SK-N-SH treated with all-trans-retinoic acid at 6 μM for 48 hours (cell line): ENCODE measurements around the gene SMARCC1.
"Not testable (repeated sequence)": the region's sequence is repeated elsewhere in the genome, so short reads cannot be mapped to it uniquely, and the experiment has no call there.

Experiments used
- ATAC-seq: fragments of 200-7000 bp; cut with Tn5 transposase; 3 replicates; pipeline ENCODE4 v1.9.1; 2020; ENCODE audit warnings: mild to moderate bottlenecking, moderate library complexity
- ARNTL ChIP-seq: fragments of 450-650 bp; formaldehyde crosslinking; IDR thresholded peaks from 2 replicates; pipeline ENCODE4 v1.5.0; 2020; ENCODE audit warnings: low read depth, mild to moderate bottlenecking, moderate library complexity, borderline replicate concordance
- CSDC2 ChIP-seq: fragments of 250-450 bp; sonication (Bioruptor Pico); IDR thresholded peaks from 2 replicates; pipeline ENCODE4 v1.5.0; 2020; ENCODE audit warnings: mild to moderate bottlenecking, moderate library complexity
- GLIS3 ChIP-seq: fragments of 250-450 bp; sonication (Bioruptor Pico); IDR thresholded peaks from 2 replicates; pipeline ENCODE4 v1.5.0; 2020; ENCODE audit warnings: mild to moderate bottlenecking, moderate library complexity
- ISL1 ChIP-seq: fragments of 250-450 bp; sonication (Bioruptor Pico); IDR thresholded peaks from 2 replicates; pipeline ENCODE4 v2.1.2; 2022; ENCODE audit warnings: mild to moderate bottlenecking, moderate library complexity
- OSR1 ChIP-seq: fragments of 250-450 bp; sonication (Bioruptor Pico); IDR thresholded peaks from 2 replicates; pipeline ENCODE4 v1.8.0; 2022; ENCODE audit warnings: moderate library complexity, mild to moderate bottlenecking, inconsistent platforms
- PATZ1 ChIP-seq: fragments of 250-450 bp; sonication (Bioruptor Pico); IDR thresholded peaks from 2 replicates; pipeline ENCODE4 v1.8.0; 2020; ENCODE audit warnings: mild to moderate bottlenecking, moderate library complexity, borderline replicate concordance
- POU6F1 ChIP-seq: fragments of 250-450 bp; sonication (Bioruptor Pico); IDR thresholded peaks from 2 replicates; pipeline ENCODE4 v1.8.0; 2021; ENCODE audit warnings: low read depth, mild to moderate bottlenecking, moderate library complexity, borderline replicate concordance
- PPARA ChIP-seq: fragments of 250-450 bp; sonication (Bioruptor Pico); IDR thresholded peaks from 2 replicates; pipeline ENCODE4 v1.5.0; 2020; ENCODE audit warnings: mild to moderate bottlenecking, borderline replicate concordance
- RARB ChIP-seq: fragments of 250-450 bp; sonication (Bioruptor Pico); IDR thresholded peaks from 2 replicates; pipeline ENCODE4 v1.8.0; 2021; ENCODE audit warnings: mild to moderate bottlenecking, moderate library complexity
- SNAI2 ChIP-seq: fragments of 250-450 bp; sonication (Bioruptor Pico); IDR thresholded peaks from 2 replicates; pipeline ENCODE4 v1.5.0; 2020; ENCODE audit warnings: mild to moderate bottlenecking, moderate library complexity
- TCF4 ChIP-seq: fragments of 250-450 bp; sonication (Bioruptor Pico); IDR thresholded peaks from 2 replicates; pipeline ENCODE4 v1.8.0; 2021; ENCODE audit warnings: mild to moderate bottlenecking, moderate library complexity, borderline replicate concordance
- TOX ChIP-seq: fragments of 250-450 bp; sonication (Bioruptor Pico); IDR thresholded peaks from 2 replicates; pipeline ENCODE4 v1.8.0; 2021; ENCODE audit warnings: mild to moderate bottlenecking, moderate library complexity, borderline replicate concordance
- TSHZ2 ChIP-seq: fragments of 250-450 bp; sonication (Bioruptor Pico); IDR thresholded peaks from 2 replicates; pipeline ENCODE4 v1.5.0; 2020; ENCODE audit warnings: mild to moderate bottlenecking, moderate library complexity
- ZC3H10 ChIP-seq: fragments of 250-450 bp; sonication (Bioruptor Pico); IDR thresholded peaks from 2 replicates; pipeline ENCODE4 v1.5.1; 2021; ENCODE audit warnings: mild to moderate bottlenecking, moderate library complexity
- ZFP30 ChIP-seq: fragments of 450-650 bp; formaldehyde crosslinking; IDR thresholded peaks from 2 replicates; pipeline ENCODE4 v1.5.0; 2022; ENCODE audit warnings: mild to moderate bottlenecking, moderate library complexity
- ZNF565 ChIP-seq: fragments of 450-650 bp; formaldehyde crosslinking; conservative IDR thresholded peaks from 2 replicates; pipeline ENCODE4 v1.5.0; 2020; ENCODE audit warnings: low read depth, mild to moderate bottlenecking, moderate library complexity
- ZNF70 ChIP-seq: fragments of 450-650 bp; formaldehyde crosslinking; IDR thresholded peaks from 2 replicates; pipeline ENCODE4 v1.5.0; 2020; ENCODE audit warnings: mild to moderate bottlenecking, moderate library complexity
- TF ChIP-seq, protein P1 (sequence below): fragments of 250-450 bp; sonication (Bioruptor Pico); IDR thresholded peaks from 2 replicates; pipeline ENCODE4 v1.5.1; 2021; ENCODE audit warnings: mild to moderate bottlenecking, moderate library complexity
- TF ChIP-seq, protein P2 (sequence below): fragments of 250-450 bp; sonication (Bioruptor Pico); IDR thresholded peaks from 2 replicates; pipeline ENCODE4 v1.5.1; 2020; ENCODE audit warnings: low read depth, mild to moderate bottlenecking, moderate library complexity

SMARCC1 gene

GRCh38 chr3:47746264-47746663 lies 35.4 kb downstream of the SMARCC1 start:
- TF ChIP-seq GLIS3 (CRISPR knock-in tag) (no peak), OSR1 (no peak), TSHZ2 (CRISPR knock-in tag) (no peak), TCF4 (CRISPR knock-in tag) (no peak), ARNTL (CRISPR knock-in tag) (no peak), ZC3H10 (CRISPR knock-in tag) (no peak), RARB (CRISPR knock-in tag) (no peak), TOX (CRISPR knock-in tag) (no peak), PPARA (no peak), SNAI2 (CRISPR knock-in tag) (no peak), ZNF565 (CRISPR knock-in tag) (no peak), POU6F1 (CRISPR knock-in tag) (no peak), CSDC2 (CRISPR knock-in tag) (no peak)
- TF ChIP-seq, protein P1, sequence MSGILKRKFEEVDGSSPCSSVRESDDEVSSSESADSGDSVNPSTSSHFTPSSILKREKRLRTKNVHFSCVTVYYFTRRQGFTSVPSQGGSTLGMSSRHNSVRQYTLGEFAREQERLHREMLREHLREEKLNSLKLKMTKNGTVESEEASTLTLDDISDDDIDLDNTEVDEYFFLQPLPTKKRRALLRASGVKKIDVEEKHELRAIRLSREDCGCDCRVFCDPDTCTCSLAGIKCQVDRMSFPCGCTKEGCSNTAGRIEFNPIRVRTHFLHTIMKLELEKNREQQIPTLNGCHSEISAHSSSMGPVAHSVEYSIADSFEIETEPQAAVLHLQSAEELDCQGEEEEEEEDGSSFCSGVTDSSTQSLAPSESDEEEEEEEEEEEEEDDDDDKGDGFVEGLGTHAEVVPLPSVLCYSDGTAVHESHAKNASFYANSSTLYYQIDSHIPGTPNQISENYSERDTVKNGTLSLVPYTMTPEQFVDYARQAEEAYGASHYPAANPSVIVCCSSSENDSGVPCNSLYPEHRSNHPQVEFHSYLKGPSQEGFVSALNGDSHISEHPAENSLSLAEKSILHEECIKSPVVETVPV (CRISPR knock-in tag), result no peak
- TF ChIP-seq, protein P2, sequence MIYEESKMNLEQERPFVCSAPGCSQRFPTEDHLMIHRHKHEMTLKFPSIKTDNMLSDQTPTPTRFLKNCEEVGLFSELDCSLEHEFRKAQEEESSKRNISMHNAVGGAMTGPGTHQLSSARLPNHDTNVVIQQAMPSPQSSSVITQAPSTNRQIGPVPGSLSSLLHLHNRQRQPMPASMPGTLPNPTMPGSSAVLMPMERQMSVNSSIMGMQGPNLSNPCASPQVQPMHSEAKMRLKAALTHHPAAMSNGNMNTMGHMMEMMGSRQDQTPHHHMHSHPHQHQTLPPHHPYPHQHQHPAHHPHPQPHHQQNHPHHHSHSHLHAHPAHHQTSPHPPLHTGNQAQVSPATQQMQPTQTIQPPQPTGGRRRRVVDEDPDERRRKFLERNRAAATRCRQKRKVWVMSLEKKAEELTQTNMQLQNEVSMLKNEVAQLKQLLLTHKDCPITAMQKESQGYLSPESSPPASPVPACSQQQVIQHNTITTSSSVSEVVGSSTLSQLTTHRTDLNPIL (CRISPR knock-in tag), result no peak
- ATAC-seq, result no peak

- no peak for TF ChIP-seq ISL1 (CRISPR knock-in tag)
- TF ChIP-seq PATZ1 (CRISPR knock-in tag), result no peak
- TF ChIP-seq TOX (CRISPR knock-in tag), result no peak
- TF ChIP-seq ZNF70, result no peak
- TF ChIP-seq ZC3H10 (CRISPR knock-in tag), result no peak
- no peak for TF ChIP-seq RARB (CRISPR knock-in tag)
- TF ChIP-seq PPARA, result no peak
These were observed 37.8 kb downstream of the SMARCC1 start for GRCh38 chr3:47743855-47744254.

DNA sequence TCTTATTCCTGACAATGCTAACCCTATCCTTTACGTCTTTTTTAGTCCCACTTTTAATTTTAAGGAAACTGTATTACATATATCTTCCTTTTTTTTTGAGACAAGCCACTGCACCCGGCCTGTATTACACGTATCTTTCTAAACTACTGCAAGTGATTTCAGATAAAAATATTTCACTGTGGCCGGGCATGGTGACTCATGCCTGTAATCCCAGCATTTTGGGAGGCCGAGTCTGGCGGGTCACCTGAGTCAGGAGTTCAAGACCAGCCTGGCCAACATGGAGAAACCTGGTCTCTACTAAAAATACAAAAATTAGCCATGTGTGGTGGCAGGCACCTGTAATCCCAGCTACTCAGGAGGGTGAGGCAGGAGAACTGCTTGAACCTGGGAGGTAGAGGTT lies 38.3 kb downstream of the SMARCC1 start:
- not testable (repeated sequence) for ATAC-seq

More at GRCh38 chr3:47743855-47744254, 37.8 kb downstream of the SMARCC1 start:
- ATAC-seq, result no peak

DNA sequence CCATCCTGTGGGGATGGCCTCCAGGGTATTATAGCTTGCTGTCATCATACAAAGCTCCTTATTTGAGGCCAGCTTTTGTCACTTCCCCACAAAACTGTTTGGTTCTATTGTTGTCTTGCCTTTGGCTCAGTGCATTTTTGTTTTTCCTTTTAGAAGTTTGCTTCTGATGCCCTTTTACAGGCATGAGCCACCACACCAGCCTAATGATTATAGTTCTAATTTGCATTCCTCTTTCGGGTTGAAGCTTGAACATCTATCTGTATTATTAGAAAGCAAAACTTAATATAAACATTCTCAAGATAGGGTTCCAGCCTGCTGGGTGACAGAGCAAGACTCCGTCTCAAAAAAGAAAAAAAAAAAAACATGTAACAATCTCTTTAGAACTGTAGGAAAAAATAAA lies 39.8 kb downstream of the SMARCC1 start:
- TF ChIP-seq GLIS3 (CRISPR knock-in tag), result no peak
- TF ChIP-seq TOX (CRISPR knock-in tag), result no peak
- TF ChIP-seq ISL1 (CRISPR knock-in tag), result no peak
- no peak for TF ChIP-seq SNAI2 (CRISPR knock-in tag)
- no peak for TF ChIP-seq RARB (CRISPR knock-in tag)
- no peak for TF ChIP-seq ZFP30 (CRISPR knock-in tag)
- ATAC-seq, result no peak
